ENCODE data around the gene KSR2. TPM values are rescaled to one million over a fixed set of nuclear protein-coding genes. Genes with fewer than 3 reads are reported as not detected.

KSR2 gene
- total and polyA plus RNA-seq, 2 of the 13 experiments (the other 11 are each of a cell fraction or from before 2014, with no cell fraction given): 0.02 TPM; not detected in 1

- TF ChIP-seq NONO (IDR thresholded peaks at IDR 0.05) (no peak), NONO (CRISPR knock-in tag; conservative IDR thresholded peaks at IDR 0.05) (no peak), ZNF883 (CRISPR knock-in tag; IDR thresholded peaks at IDR 0.05; ENCODE audit: not compliant biosample characterization) (no peak), ZFX (CRISPR knock-in tag; IDR thresholded peaks at IDR 0.05; ENCODE audit: low read depth) (no peak), NFRKB (IDR thresholded peaks at IDR 0.05) (no peak), SMARCC2 (IDR thresholded peaks at IDR 0.05) (no peak), XBP1 (CRISPR knock-in tag; IDR thresholded peaks at IDR 0.05) (no peak), FIP1L1 (IDR thresholded peaks at IDR 0.05; ENCODE audit: borderline replicate concordance, insufficient read depth, low read depth, low read length) (no peak)
- TF ChIP-seq, protein P1, sequence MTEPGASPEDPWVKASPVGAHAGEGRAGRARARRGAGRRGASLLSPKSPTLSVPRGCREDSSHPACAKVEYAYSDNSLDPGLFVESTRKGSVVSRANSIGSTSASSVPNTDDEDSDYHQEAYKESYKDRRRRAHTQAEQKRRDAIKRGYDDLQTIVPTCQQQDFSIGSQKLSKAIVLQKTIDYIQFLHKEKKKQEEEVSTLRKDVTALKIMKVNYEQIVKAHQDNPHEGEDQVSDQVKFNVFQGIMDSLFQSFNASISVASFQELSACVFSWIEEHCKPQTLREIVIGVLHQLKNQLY (CRISPR knock-in tag; IDR thresholded peaks at IDR 0.05): no peak
Observed at GRCh38 chr12:117809509-117809908, 159.3 kb downstream of the KSR2 start (continued).

DNA sequence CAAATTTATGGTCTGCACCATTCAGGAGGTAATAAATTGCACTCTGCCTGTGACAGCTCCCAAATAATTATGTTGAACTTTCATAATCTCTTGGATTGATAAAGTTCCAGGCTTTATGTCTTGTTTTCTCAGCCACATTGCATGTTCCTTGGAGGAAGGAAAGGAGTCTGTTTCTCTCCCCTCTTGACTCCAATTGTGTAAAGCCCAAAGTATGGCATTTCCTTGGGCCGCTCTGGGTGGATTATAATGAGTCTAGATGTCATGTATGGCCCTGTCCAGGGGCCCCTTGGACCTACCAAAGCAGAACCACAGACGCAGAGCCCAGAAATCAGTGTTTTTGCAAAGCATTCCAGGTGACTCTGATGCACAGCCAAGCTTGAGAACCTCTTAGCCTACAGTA lies 160.8 kb downstream of the KSR2 start:
- H3K4me2 ChIP-seq (ENCODE audit: low read depth, low read length): no peak overlapping the region
- no peak for DNase-seq (ENCODE audit: low spot score)
- CTCF ChIA-PET (ENCODE audit: low intra/inter-chr PET ratio, low total read pairs): no interaction called here
- FAIRE-seq: no peak
- intact Hi-C loops (cut with micrococcal nuclease; ENCODE audit: unreplicated experiment): no loop called here
- BruUV-seq (replicated peaks): no TSS peak
- no peak for ATAC-seq
- H3K4me1 ChIP-seq (ENCODE audit: insufficient read depth, low read length): peaks cover 5% of the 10 kb centered on the region; the same call in 1 of the 2 replicates
- WGBS (ENCODE audit: low lambda C conversion rate): 0% methylated on average over 1 of the region's 2 CpGs
- H3K4me3 ChIP-seq (replicated peaks in 1 of 3; ENCODE audit: insufficient read depth in 1 of 3, low read depth in 2 of 3, low read length in 3 of 3): no peak overlapping the region
- H3K79me2 ChIP-seq (ENCODE audit: insufficient read depth, low read length): no peaks in the 10 kb centered on the region
- POLR2A ChIA-PET: no interaction called here
- no peak overlapping the region for H3K27ac ChIP-seq (ENCODE audit: extremely low read length, insufficient read depth, low read length)
- no peak overlapping the region for H2AFZ ChIP-seq (ENCODE audit: low read length)
- H3K36me3 ChIP-seq (replicated peaks in 1 of 2; ENCODE audit: control insufficient read depth in 1 of 2, insufficient read depth in 2 of 2, low read length in 2 of 2): no peaks in the 10 kb centered on the region
- in situ Hi-C loops (cut with HindIII; ENCODE audit: extremely low pct_ligation_motif_present, low pct_unique_long_range_greater_than_20kb): no loop called here
- H3K27me3 ChIP-seq (ENCODE audit: control insufficient read depth in 1 of 2, insufficient read depth in 2 of 2, low read length in 2 of 2): peaks cover 0 to 52% of the 10 kb centered on the region in 2 experiments; a peak in 3 of 5 replicates
- no peak overlapping the region for H3K9ac ChIP-seq (ENCODE audit: insufficient read depth, low read depth, low read length)
- no peaks in the 10 kb centered on the region for H4K20me1 ChIP-seq (ENCODE audit: insufficient read depth, low read length)
- H3K9me3 ChIP-seq (ENCODE audit: low read length): no peaks in the 10 kb centered on the region
- no peak for TF ChIP-seq ZNF607 (CRISPR knock-in tag; IDR thresholded peaks at IDR 0.05; ENCODE audit: borderline replicate concordance)
- TF ChIP-seq ZBTB40 (IDR thresholded peaks at IDR 0.05): no peak
- TF ChIP-seq ZBTB40 (CRISPR knock-in tag; IDR thresholded peaks at IDR 0.05): no peak
- TF ChIP-seq U2AF1 (optimal IDR thresholded peaks at IDR 0.05; ENCODE audit: low read depth, low read length): no peak
- no peak for TF ChIP-seq ZNF616 (CRISPR knock-in tag; IDR thresholded peaks at IDR 0.05; ENCODE audit: low read depth)
- TF ChIP-seq ZNF776 (CRISPR knock-in tag; IDR thresholded peaks at IDR 0.05): no peak
- no peak for TF ChIP-seq ZNF572 (CRISPR knock-in tag; IDR thresholded peaks at IDR 0.05)
- TF ChIP-seq SIX1 (CRISPR knock-in tag; IDR thresholded peaks at IDR 0.05; ENCODE audit: borderline replicate concordance): no peak

Measured in HepG2 (cell line).